Thyroid gland (tissue), 4 donors: ENCODE results near the gene TNS3. TPM values are rescaled to one million over a fixed set of nuclear protein-coding genes. Genes with fewer than 3 reads are reported as not detected.

Experiments used
- DNase-seq, 2 donors: peaks; one replicate each; pipeline ENCODE4 v3.0.0-alpha.2; 2019
- H3K27ac ChIP-seq, 3 donors: fragments of 200-600 bp; sonication (generic); 1 replicate in 2 of 3; 2 replicates in 1 of 3; pipeline ENCODE4 v1.5.1; 2016 to 2019; ENCODE audit warnings: mild to moderate bottlenecking in 1 of 3, moderate library complexity in 1 of 3
- H3K27me3 ChIP-seq: fragments of 200-600 bp; sonication (generic); one replicate; pipeline ENCODE4 v1.5.1; 2019
- H3K36me3 ChIP-seq, 2 donors: fragments of 200-600 bp; sonication (generic); one replicate each; pipeline ENCODE4 v1.5.1; 2016 to 2019
- H3K4me1 ChIP-seq, 2 donors: fragments of 200-600 bp; sonication (generic); one replicate each; pipeline ENCODE4 v1.5.1; 2017 to 2019
- H3K4me3 ChIP-seq, 3 donors: fragments of 200-600 bp; sonication (generic); replicated peaks in 1 of 3; 1 replicate in 2 of 3; 2 replicates in 1 of 3; pipeline ENCODE4 v1.5.1; 2016; ENCODE audit warnings: mild to moderate bottlenecking in 1 of 3
- H3K9me3 ChIP-seq: fragments of 200-600 bp; sonication (generic); one replicate; pipeline ENCODE4 v1.5.1; 2017
- POLR2A ChIP-seq, 2 donors: fragments of 450-650 bp; IDR thresholded peaks; one replicate each; pipeline ENCODE4 v1.6.1; 2017; ENCODE audit warnings: antibody characterized with exemption in 2 of 2, mild to moderate bottlenecking in 2 of 2, moderate library complexity in 1 of 2
- WGBS, 2 donors: methylation state at CpG; one replicate each; pipeline ENCODE4 v1.1.5; 2017; 5-methylcytosine and 5-hydroxymethylcytosine counted together
- intact Hi-C: fragments of 100-400 bp; cut with DNase I; formaldehyde crosslinking; loops from one replicate; pipeline ENCODE4 v1.15.1; 2023
- total RNA-seq, 4 donors: library from RNA; depleted of rRNA; stranded (reverse); fragments of >200 nt; gene quantifications; one replicate each; pipeline ENCODE4 v1.2.3, GENCODE V29; 2016
- TF ChIP-seq, protein P1 (sequence below), 6 experiments: fragments of 200-600 bp in 3 of 6; fragments of 450-650 bp in 3 of 6; sonication (generic) in 3 of 6; IDR thresholded peaks; one replicate each; pipeline ENCODE4 v1.5.1; 2016 to 2019; ENCODE audit warnings: antibody characterized with exemption in 6 of 6, mild to moderate bottlenecking in 2 of 6, inconsistent platforms in 1 of 6, moderate library complexity in 1 of 6

Gene TNS3
- total RNA-seq, 4 donors from 2014 or later: 65.8 to 93.0 (median 80.7) TPM

DNA sequence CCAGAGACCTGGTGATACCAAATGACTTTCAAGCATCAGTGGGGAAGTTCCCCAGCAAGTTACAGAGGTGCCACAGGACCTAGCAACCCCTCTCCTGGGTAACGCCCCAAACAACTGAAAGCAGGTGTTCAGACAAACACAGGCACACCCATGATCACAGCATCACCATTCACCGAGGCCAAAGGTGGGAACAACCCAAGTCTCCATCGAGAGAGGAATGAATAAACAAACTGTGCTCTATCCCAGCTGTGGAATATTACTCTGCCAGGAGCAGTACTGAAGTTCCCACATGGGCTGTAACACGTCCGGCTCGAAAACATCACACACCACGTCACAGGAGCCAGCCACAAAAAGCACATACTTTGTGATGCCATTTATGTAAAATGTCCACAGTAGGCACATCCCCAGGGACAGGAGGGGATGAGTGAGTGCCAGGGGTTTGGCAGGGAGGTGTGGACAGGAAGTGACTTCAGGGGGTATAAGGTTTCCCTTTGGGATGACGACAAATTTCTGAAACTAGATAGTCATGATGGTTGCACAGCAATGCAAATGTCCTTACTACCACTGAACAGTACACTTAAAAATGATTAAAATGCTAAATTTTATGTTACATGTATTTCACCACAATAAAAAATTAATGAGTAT is 222.8 kb downstream of the TNS3 start:
- Histone ChIP-seq H3K4me1 (peaks cover 20 to 34% of the 10 kb centered on the region in 2 donors), H3K9me3 (no peaks in the 10 kb centered on the region), H3K36me3 (no peaks in the 10 kb centered on the region), H3K27me3 (no peaks in the 10 kb centered on the region), H3K27ac (no peak overlapping the region), H3K4me3 (no peak overlapping the region)
- DNase-seq: no peak
- intact Hi-C loops: no loop called here
- WGBS, 2 donors: 90 to 96% methylated on average over 8 of the region's 8 CpGs
- TF ChIP-seq POLR2A (IDR thresholded peaks at IDR 0.05): no peak
- TF ChIP-seq, protein P1, sequence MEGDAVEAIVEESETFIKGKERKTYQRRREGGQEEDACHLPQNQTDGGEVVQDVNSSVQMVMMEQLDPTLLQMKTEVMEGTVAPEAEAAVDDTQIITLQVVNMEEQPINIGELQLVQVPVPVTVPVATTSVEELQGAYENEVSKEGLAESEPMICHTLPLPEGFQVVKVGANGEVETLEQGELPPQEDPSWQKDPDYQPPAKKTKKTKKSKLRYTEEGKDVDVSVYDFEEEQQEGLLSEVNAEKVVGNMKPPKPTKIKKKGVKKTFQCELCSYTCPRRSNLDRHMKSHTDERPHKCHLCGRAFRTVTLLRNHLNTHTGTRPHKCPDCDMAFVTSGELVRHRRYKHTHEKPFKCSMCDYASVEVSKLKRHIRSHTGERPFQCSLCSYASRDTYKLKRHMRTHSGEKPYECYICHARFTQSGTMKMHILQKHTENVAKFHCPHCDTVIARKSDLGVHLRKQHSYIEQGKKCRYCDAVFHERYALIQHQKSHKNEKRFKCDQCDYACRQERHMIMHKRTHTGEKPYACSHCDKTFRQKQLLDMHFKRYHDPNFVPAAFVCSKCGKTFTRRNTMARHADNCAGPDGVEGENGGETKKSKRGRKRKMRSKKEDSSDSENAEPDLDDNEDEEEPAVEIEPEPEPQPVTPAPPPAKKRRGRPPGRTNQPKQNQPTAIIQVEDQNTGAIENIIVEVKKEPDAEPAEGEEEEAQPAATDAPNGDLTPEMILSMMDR (IDR thresholded peaks at IDR 0.05): no peak

DNA sequence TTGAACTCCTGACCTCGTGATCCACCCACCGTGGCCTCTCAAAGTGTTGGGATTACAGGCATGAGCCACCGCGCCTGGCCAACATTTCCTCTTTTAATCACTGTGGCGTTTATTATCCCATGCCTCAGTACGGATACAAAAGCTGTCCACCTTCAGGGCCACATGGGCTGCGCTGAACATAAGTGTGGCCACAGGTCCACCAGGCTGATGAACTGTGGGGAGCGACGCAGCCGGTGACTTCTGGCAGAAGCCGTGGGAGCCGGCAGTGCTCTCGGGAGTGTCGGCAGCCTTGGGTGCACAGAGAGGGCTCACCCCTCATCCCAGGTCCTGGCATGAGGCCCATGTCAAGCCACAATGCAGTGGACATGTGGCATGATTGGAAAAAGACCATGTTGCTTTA is 223.6 kb downstream of the TNS3 start:
- TF ChIP-seq, protein P1 (IDR thresholded peaks at IDR 0.05): no peak
- no peak for TF ChIP-seq POLR2A (IDR thresholded peaks at IDR 0.05)
- Histone ChIP-seq H3K9me3 (no peaks in the 10 kb centered on the region), H3K36me3 (no peaks in the 10 kb centered on the region), H3K4me1 (peaks cover 20 to 37% of the 10 kb centered on the region in 2 donors), H3K4me3 (no peak overlapping the region), H3K27ac (no peak overlapping the region), H3K27me3 (no peaks in the 10 kb centered on the region)
- intact Hi-C loops: no loop called here
- DNase-seq: no peak
- WGBS, 2 donors: 95 to 97% methylated on average over 14 of the region's 14 CpGs

DNA sequence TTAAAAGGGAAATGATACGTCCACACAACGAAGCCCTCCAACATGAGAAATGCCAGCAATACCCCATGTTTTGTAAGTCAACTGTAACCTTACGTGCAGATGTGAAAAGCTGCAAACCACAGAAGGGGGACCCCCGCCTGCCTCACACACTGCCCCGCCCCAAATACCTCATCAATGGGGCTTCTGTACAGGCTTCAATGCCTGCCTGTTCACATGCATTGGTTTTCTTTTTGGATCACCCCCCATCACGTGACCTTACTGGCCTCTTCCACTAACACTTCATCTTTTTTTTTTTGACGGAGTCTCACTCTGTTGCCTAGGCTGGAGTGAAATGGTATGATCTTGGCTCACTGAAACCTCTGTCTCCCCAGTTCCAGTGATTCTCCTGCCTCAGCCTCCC is 224.0 kb downstream of the TNS3 start:
- WGBS, 2 donors: 95 to 97% methylated on average over 7 of the region's 7 CpGs
- H3K4me1 ChIP-seq: peaks cover 20 to 42% of the 10 kb centered on the region in 2 donors
- intact Hi-C loops: no loop called here

DNA sequence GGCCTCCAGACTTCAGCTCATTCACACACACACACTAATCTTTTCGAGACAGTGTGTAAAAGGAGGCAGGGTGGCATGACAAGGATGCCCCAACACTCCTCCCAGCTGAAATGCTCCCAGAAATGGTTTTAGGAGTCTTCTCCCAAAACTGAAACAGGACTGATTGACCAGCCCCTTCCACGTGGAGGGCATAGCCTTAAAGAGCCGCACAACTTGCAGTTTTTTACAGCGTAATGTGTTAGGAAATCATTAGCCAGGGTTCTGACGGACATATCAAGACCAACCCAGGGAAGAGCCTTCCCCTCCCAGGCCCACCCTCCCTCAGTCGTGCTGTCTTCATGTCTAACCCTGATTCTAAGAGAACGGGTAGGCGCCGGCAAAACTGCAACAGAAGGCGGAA is 224.6 kb downstream of the TNS3 start:
- DNase-seq: no peak

More for the DNA sequence above, 224.0 kb downstream of the TNS3 start:
- H3K27ac ChIP-seq: no peak overlapping the region
- H3K9me3 ChIP-seq: no peaks in the 10 kb centered on the region
- TF ChIP-seq, protein P1 (IDR thresholded peaks at IDR 0.05): no peak
- TF ChIP-seq POLR2A (IDR thresholded peaks at IDR 0.05): no peak
- no peaks in the 10 kb centered on the region for H3K36me3 ChIP-seq
- DNase-seq: no peak
- H3K27me3 ChIP-seq: no peaks in the 10 kb centered on the region
- H3K4me3 ChIP-seq: no peak overlapping the region

DNA sequence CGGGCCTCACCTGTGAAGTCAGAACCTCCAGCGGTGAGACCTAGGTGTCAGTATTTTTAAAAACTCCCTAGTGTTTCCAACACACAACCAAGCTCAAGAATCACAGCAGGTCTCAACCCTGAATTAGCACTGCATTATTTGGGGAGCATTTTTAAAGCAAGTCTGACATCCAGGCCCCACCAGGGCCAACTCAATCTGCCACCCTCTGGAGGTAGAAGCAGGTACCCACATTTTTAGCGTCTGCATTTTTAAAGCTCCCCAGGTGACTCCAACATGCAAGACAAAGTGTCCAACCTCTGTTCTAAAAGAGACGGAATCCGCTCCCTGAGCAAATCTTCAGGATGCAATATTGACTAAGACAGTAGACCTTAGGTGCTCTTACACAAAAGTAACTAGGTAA is 225.7 kb downstream of the TNS3 start:
- H3K36me3 ChIP-seq: no peaks in the 10 kb centered on the region
- DNase-seq: no peak
- no peak for TF ChIP-seq POLR2A (IDR thresholded peaks at IDR 0.05)
- TF ChIP-seq, protein P1 (IDR thresholded peaks at IDR 0.05): no peak
- intact Hi-C loops: no loop called here
- H3K9me3 ChIP-seq: no peaks in the 10 kb centered on the region
- WGBS, 2 donors: 86 to 91% methylated on average over 5 of the region's 5 CpGs
- H3K4me3 ChIP-seq: no peak overlapping the region
- no peak overlapping the region for H3K27ac ChIP-seq
- H3K27me3 ChIP-seq: no peaks in the 10 kb centered on the region
- peaks cover 11 to 36% of the 10 kb centered on the region in 2 donors for H3K4me1 ChIP-seq

More for the DNA sequence above, 224.6 kb downstream of the TNS3 start:
- intact Hi-C loops: no loop called here
- Histone ChIP-seq H3K27ac (no peak overlapping the region), H3K36me3 (no peaks in the 10 kb centered on the region), H3K27me3 (no peaks in the 10 kb centered on the region), H3K9me3 (no peaks in the 10 kb centered on the region), H3K4me3 (no peak overlapping the region), H3K4me1 (peaks cover 20 to 47% of the 10 kb centered on the region in 2 donors)
- 90 to 93% methylated on average over 10 of the region's 10 CpGs for WGBS, 2 donors
- TF ChIP-seq POLR2A (IDR thresholded peaks at IDR 0.05): no peak
- TF ChIP-seq, protein P1 (IDR thresholded peaks at IDR 0.05): no peak
